ENCODE measurements around the gene BRMS1. TPM values are rescaled to one million over a fixed set of nuclear protein-coding genes. Genes with fewer than 3 reads are reported as not detected.

Gene BRMS1
- total and polyA plus RNA-seq, 8 donors, result 19.5 to 34.3 (median 25.6) TPM

DNA sequence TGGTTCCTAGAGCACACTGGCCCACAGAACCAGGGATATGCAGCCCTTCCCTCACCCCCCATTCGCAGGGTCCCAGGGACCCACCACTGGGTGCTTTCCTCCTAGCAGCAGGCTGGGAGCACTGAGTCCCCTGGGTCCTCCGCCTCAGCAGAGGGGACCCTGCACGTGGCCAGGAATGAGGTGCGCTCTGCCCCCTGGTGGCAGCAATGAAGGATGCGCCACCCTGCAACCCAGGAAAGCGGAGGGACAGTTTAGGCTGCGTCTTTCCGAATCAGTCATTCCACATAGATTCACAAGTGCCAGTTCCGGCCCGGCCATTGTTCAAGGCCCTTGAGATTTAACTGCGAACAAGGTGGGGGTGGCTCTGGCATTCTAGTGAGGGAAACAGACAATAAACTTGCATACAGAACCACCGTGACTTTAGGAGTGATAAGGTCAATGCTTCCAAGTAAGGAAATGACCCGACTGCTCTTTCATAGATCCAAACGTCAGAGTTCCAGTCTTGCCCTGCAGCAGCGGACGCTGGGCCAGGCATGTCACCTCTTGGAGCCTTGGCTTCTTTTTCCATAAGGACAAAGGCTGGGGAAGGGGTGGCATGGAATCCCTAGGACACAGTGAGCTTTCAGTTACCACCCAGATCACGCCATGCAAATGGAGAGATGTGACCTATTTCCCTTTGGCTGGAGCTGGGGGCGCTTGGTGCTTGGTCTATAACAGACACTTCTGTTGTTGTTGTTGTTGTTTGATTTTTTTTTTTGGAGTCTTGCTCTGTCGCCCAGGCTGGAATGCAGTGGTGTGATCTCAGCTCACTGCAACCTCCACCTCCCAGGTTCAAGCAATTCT lies 16.4 kb downstream of the BRMS1 start:
- no peak overlapping the region for H3K4me3 ChIP-seq
- TF ChIP-seq CTCF (IDR thresholded peaks at IDR 0.05), result peak; percentile 91 to 99
- intact Hi-C loops (cut with DNase I), result no loop called here
- H3K36me3 ChIP-seq, result peaks cover 0 to 20% of the 10 kb centered on the region in 2 donors
- peaks cover 17 to 31% of the 10 kb centered on the region in 2 donors for H3K4me1 ChIP-seq
- no peaks in the 10 kb centered on the region for H3K9me3 ChIP-seq
- peak overlapping the region; percentile 26 to 51 for H3K27ac ChIP-seq
- no peaks in the 10 kb centered on the region for H3K27me3 ChIP-seq
- peak; percentile 93 for ATAC-seq
- peak; percentile 67 to 91 (median 80) for DNase-seq

GRCh38 chr11:66328031-66328301 lies 16.9 kb downstream of the BRMS1 start:
- Histone ChIP-seq H3K27me3 (no peaks in the 10 kb centered on the region), H3K4me3 (no peak overlapping the region), H3K9me3 (no peaks in the 10 kb centered on the region), H3K27ac (peak overlapping the region; percentile 26 to 51), H3K4me1 (peaks cover 17 to 31% of the 10 kb centered on the region in 2 donors), H3K36me3 (peaks cover 0 to 14% of the 10 kb centered on the region in 2 donors)
- intact Hi-C loops (cut with DNase I), result no loop called here
- ATAC-seq (no peak), DNase-seq (peak in 1 of 4 donors; percentile 40)
- TF ChIP-seq CTCF (IDR thresholded peaks at IDR 0.05), result no peak

DNA sequence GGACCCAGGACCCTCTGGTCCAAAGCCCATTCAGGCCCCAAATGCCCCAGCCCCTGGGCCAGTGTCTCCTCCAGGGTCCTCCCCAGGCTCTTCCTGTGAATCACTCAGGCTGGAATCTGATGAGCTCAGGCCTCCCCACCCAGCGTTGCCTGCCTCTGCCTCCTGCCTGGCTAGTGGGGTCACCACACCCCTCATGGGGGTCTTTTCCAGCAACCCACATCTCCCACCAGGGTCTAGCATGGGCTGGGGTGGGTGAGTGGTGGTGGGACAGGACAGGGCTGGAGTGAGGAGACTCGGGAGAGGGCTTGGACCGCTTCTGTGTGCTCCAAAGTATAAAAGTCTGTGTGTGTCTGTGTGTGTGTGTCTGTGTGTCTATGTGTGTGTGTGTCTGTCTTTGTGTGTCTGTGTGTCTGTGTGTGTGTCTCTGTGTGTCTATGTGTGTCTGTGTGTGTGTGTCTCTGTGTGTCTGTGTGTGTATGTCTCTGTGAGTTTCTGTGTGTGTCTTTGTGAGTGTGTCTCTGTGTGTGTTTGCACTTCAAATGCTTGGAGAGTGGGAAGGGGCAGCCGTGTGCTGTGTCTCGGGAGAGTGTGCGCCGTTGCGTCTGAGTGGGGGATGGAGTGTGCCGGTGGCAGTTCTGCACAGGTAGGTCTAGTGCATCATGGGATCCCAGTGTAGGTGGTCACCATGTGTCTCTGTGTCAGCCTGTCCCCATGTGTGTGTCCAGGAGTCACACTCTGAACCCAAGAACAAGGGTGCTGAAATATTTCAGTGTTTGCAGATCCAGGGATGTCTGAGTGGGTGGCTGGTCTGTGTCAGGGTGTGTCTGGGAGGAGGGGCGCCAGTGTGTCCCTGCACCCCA lies 17.5 kb downstream of the BRMS1 start:
- DNase-seq (peak in 1 of 4 donors; percentile 54), ATAC-seq (peak; percentile 23)
- Histone ChIP-seq H3K36me3 (peaks cover 0 to 8% of the 10 kb centered on the region in 2 donors), H3K27me3 (no peaks in the 10 kb centered on the region), H3K4me1 (peaks cover 17 to 31% of the 10 kb centered on the region in 2 donors), H3K9me3 (no peaks in the 10 kb centered on the region), H3K4me3 (no peak overlapping the region), H3K27ac (peak overlapping the region; percentile 51 to 73)
- intact Hi-C loops (cut with DNase I), result no loop called here
- TF ChIP-seq CTCF (IDR thresholded peaks at IDR 0.05), result no peak

DNA sequence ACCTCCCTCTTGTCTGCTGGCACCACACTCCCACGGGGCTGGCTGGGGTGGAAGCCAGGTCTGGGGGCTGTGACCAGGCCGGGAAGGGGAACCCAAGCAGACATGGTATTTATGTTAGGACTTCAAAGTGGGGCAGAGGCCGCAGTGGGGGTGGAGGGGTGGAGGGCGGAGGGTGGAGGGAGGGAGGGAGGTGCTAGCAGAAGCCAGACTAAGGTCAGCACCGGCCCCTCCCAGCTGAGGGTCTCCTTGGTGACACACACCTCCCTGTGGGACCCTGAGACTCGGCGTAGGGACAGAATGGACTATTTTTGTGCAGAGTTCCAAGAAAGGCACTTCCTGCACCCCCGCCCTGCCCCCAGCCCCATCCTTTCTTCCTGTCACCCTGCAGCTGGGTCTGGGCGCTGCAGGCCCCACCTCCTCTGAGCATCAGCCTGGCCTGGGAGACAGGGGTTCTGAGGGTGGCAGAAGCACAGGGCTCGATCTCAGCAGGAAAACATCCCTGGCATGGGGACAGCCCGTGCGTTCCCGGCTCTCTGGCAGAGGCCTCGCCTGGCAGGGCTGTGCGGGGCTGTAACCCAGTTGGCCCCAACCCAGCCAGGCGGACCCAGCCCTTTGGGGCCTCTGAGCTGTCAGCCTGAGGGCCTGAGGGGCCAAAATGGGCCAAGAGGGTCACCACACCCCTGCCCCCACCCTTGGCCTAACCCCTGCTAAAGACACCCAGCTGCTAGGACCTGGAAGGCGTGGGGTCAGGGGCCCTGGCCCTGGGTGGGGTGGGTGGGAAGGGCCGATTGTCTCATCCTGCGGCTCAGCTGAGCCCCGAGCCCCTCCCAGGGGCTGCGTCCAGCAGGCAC lies 18.4 kb downstream of the BRMS1 start:
- TF ChIP-seq CTCF (IDR thresholded peaks at IDR 0.05), result no peak
- H3K4me3 ChIP-seq, result no peak overlapping the region

More for the DNA sequence above, 18.4 kb downstream of the BRMS1 start:
- Histone ChIP-seq H3K36me3 (no peaks in the 10 kb centered on the region), H3K4me1 (peaks cover 17 to 31% of the 10 kb centered on the region in 2 donors), H3K27me3 (no peaks in the 10 kb centered on the region), H3K9me3 (no peaks in the 10 kb centered on the region), H3K27ac (peak overlapping the region in 1 of 2 donors; percentile 73)
- intact Hi-C loops (cut with DNase I), result no loop called here
- peak in 1 of 4 donors; percentile 66 for DNase-seq
- no peak for ATAC-seq
